OCI-LY7 (cell line): ENCODE measurements around the gene OR2A12.

Experiments
- EZH2phosphoT487 ChIP-seq: fragments of 200-600 bp; sonication (generic); IDR thresholded peaks from 2 replicates; pipeline ENCODE4 v1.6.1; 2018; ENCODE audit warnings: low read depth, borderline replicate concordance, mild to moderate bottlenecking, mixed run types, antibody characterized with exemption, low read length, moderate library complexity, mixed read lengths
- TF ChIP-seq, protein P1 (sequence below): fragments of 200-600 bp; sonication (generic); conservative IDR thresholded peaks from 2 replicates; pipeline ENCODE4 v1.5.1; 2014; ENCODE audit warnings: mild to moderate bottlenecking, antibody characterized with exemption, low read length, moderate library complexity, mixed read lengths

GRCh38 chr7:144130730-144131129 lies 44.7 kb downstream of the OR2A12 start:
- TF ChIP-seq, protein P1, sequence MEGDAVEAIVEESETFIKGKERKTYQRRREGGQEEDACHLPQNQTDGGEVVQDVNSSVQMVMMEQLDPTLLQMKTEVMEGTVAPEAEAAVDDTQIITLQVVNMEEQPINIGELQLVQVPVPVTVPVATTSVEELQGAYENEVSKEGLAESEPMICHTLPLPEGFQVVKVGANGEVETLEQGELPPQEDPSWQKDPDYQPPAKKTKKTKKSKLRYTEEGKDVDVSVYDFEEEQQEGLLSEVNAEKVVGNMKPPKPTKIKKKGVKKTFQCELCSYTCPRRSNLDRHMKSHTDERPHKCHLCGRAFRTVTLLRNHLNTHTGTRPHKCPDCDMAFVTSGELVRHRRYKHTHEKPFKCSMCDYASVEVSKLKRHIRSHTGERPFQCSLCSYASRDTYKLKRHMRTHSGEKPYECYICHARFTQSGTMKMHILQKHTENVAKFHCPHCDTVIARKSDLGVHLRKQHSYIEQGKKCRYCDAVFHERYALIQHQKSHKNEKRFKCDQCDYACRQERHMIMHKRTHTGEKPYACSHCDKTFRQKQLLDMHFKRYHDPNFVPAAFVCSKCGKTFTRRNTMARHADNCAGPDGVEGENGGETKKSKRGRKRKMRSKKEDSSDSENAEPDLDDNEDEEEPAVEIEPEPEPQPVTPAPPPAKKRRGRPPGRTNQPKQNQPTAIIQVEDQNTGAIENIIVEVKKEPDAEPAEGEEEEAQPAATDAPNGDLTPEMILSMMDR: no peak
- no peak for TF ChIP-seq EZH2phosphoT487
